ENCODE data around the gene CCHCR1. TPM values are rescaled to one million over a fixed set of nuclear protein-coding genes. Genes with fewer than 3 reads are reported as not detected.

The CCHCR1 gene, protein sequence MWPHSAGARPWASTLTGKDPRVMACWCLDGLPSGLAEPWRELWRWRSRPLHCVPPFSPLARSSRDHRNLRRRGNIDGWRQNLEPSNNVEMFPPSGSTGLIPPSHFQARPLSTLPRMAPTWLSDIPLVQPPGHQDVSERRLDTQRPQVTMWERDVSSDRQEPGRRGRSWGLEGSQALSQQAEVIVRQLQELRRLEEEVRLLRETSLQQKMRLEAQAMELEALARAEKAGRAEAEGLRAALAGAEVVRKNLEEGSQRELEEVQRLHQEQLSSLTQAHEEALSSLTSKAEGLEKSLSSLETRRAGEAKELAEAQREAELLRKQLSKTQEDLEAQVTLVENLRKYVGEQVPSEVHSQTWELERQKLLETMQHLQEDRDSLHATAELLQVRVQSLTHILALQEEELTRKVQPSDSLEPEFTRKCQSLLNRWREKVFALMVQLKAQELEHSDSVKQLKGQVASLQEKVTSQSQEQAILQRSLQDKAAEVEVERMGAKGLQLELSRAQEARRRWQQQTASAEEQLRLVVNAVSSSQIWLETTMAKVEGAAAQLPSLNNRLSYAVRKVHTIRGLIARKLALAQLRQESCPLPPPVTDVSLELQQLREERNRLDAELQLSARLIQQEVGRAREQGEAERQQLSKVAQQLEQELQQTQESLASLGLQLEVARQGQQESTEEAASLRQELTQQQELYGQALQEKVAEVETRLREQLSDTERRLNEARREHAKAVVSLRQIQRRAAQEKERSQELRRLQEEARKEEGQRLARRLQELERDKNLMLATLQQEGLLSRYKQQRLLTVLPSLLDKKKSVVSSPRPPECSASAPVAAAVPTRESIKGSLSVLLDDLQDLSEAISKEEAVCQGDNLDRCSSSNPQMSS
- 6.6 to 8.7 TPM (median 7.4 TPM) in 5 replicates for total RNA-seq (2022; extraction: Qiagen RNA extraction; ENCODE audit: low read depth)

DNA sequence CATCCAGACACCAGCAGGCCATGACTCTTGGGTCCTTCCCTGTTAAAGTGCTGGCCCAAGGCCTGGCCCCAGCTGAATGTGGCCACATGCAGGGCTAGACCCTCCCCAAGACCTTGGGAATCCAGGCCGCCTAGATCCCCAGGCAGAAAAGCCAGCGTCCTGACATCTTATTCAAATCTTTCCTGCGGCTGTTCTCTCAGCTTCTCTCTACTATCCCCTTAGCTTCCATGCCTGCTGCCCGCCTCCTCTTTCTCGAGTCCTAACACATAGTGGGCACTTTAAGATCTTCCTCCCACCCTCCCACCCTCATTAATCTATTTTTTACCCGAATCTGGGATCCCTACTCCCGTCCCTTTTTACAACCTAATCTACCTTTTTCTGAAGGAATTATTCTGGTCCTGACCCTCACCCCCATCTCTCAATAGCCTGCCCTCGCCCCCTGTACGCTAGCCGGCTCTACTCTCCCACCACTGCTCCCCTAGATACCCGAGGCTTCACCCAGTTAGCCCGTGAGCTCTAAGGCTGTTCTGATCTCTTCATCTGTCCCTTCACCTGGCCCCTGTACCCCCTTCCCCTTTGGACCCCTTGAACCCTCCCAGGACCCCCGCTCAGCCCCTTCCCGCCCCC lies at the start of gene CCHCR1:
Gene CCHCR1, minus strand, starts transcription at position 290 of the 627 bp plus-strand sequence. Its CDS starts 202 bp downstream, at position 88.

DNA sequence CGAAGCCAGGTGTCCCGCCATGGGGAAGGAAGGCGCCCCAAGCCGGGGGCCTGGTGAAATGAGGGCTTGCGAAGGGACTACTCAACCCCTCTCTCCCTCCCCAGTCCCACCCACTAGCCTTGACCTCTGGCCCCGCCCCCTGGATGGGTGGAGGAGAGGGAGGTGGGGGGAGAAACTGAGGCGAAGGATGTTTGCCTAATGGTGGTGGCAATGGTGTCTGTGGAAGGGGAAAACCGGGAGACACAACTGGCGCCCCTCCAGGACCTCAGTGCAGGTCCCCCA lies 12.9 kb upstream of the CCHCR1 start, which contains the start of gene POU5F1:
Gene POU5F1, minus strand, starts transcription at position 83 of the 282 bp plus-strand sequence. Its CDS starts 62 bp downstream, at position 21.

DNA sequence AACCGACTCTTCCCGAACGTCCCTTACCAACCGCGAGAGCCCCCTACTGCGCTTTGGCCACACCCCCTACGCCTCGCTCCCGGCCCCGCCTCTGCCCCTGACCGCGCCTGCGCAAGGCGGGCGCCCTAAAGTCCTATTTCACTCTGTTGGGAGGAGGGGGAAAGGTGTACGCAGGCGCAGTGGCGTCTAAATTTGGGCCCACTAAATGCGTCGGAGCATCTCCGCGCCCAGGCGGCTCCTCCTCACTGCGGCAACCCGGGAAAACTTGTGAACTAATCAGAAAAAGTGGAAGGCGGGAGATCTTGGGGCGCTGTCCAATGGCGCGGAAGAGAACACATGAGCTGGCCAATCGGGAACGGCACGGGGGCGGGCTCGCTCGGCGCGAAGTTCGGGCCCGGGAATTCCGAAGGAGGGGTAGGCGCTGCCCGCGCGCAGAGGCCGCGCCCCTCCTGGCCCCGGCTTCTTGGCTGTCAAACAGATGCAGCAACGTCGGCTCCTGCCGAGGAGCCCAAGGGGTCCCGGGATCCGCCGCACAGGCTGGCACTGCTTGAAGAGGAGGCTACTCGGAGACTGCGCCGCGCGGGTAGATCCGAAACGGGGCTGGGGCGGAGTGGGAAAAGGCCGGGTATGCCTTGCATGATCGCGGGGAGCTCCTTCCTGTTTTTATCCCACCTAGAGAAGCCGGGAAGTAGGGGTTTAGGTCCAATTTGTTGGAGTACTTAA lies 699 bp upstream of the CCHCR1 start, which contains the start of gene TCF19:
Gene TCF19, plus strand, starts transcription at position 450 of the 723 bp plus-strand sequence. CDS start 881 bp downstream, outside the sequence.

DNA sequence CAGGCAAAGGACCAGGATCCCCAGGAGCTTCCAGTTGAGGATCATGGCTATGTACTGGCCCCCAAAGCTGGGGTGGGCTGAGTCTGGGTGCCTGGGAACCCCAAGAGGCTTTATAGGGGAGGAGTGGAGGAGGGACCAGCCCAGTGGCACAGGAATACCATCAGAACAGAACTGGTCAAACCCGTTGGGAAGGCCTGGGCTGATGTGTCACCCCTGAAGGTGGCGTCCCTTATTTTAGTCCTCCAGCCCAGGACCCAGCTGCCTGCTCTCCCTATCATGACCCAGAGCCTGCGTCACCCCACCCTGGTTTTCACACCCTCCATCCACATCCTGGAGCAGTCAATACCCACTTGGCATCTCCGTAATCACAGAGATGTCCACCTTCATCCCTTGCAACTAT lies 18.6 kb downstream of the CCHCR1 start, which contains the start of gene PSORS1C2:
Gene PSORS1C2, minus strand, starts transcription at position 85 of the 400 bp plus-strand sequence. Its CDS starts 40 bp downstream, at position 45.

DNA sequence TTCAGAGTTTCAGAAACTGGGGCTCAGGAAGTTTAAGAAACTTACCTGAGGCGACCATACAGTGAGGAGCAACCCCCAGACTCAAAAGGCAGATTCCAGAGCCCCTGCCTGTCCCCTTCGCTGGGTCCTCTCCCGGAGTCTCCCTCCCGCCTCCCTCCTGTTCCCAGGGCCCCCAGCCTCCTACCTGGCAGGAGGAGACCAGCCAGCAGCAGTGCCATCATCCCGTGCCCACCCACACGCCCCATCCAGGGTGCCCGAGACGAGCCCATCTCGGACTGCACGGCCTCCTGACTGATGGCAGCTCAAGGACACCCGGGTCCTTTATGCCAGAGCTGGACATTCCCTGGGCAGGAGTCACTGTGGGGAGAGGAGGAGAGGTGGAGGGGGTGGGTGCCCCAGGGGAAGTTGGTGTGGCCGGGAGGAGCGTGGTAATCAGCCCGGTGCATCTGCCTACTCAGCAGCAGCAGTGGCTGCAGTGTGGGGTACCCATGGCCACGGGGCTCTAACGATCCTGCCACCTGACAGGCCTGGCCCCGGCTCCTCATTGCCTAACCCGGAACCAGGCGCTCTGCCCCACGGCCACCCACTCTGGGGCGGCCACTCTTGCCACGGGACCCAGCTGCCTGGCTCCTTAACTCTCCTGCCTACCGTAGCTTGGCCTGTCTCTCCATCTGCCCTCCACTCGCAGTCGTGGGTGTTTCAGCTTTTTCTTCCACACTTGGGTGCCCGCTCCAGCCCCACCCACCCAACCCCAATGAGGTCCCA lies 37.3 kb downstream of the CCHCR1 start, which contains the start of gene CDSN:
Gene CDSN, minus strand, starts transcription at position 296 of the 765 bp plus-strand sequence. Its CDS starts 27 bp downstream, at position 269.

DNA sequence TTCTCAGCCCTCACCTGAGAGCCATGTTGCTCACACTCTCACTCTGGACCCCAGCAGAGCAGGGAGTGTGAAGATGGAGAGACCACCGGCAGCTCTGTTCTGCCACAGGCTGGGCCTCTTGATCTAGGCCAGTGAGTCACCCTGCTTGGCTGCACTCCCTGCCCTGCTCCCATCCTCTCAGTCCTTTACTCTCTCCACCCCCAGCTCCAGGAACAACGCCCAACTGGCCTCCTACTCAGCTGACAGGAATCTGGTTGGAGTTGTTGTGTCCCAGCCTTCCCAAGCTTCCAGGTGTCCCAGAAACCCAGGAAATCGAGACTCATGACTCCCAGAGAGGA lies 43.1 kb downstream of the CCHCR1 start, which contains the start of gene PSORS1C1:
Gene PSORS1C1, plus strand, starts transcription at position 260 of the 338 bp plus-strand sequence. CDS start 14,833 bp downstream, outside the sequence.

DNA sequence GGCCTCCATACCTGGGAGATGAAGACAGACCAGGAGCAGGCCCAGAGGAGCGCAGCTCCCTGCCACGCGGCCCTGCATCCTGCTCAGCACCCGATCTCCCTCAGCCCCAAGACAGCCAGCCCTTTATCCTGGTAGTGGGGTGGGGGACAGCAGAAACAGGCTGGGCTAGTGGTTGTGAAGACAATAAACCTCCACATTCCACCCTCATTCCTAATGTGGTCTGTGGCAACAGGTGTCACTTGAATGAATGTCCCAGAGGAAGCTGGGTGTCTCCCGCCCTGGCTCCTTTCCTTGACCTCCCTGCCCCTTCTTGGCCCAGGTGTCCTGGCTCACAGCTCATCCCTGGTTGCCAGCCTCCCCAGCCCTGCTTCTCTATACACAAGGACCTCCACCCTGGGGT lies 45.1 kb downstream of the CCHCR1 start, which contains the start of gene C6orf15:
Gene C6orf15, minus strand, starts transcription at position 98 of the 400 bp plus-strand sequence. Its CDS starts 20 bp downstream, at position 78.

Other genes starting within 250 kb of the CCHCR1 start
- 14.2 to 21.3 TPM (median 20.5 TPM) in 5 replicates for gene GTF2H4, start 249.6 kb downstream of the CCHCR1 start, total RNA-seq (2022; extraction: Qiagen RNA extraction; ENCODE audit: low read depth)
- gene VARS2, start 243.6 kb downstream of the CCHCR1 start, total RNA-seq (2022; extraction: Qiagen RNA extraction; ENCODE audit: low read depth) = 11.6 to 13.4 TPM (median 12.4 TPM) in 5 replicates
- gene SFTA2, start 225.6 kb downstream of the CCHCR1 start, total RNA-seq (2022; extraction: Qiagen RNA extraction; ENCODE audit: low read depth) = not detected in 5 replicates
- gene MUCL3, start 216.8 kb downstream of the CCHCR1 start, total RNA-seq (2022; extraction: Qiagen RNA extraction; ENCODE audit: low read depth) = 0.01 to 0.04 TPM (median 0.02 TPM) in 3 of 5 replicates, not detected in the others
- gene MUC21, start 174.1 kb downstream of the CCHCR1 start, total RNA-seq (2022; extraction: Qiagen RNA extraction; ENCODE audit: low read depth) = not detected in 5 replicates
- gene MUC22, start 147.3 kb downstream of the CCHCR1 start, total RNA-seq (2022; extraction: Qiagen RNA extraction; ENCODE audit: low read depth) = 0.01 to 0.05 TPM (median 0.03 TPM) in 4 of 5 replicates, not detected in the other
- gene C6orf15, start 45.2 kb downstream of the CCHCR1 start, total RNA-seq (2022; extraction: Qiagen RNA extraction; ENCODE audit: low read depth) = not detected in 5 replicates
- 3.3 to 6.4 TPM (median 4.2 TPM) in 5 replicates for gene PSORS1C1, start 43.0 kb downstream of the CCHCR1 start, total RNA-seq (2022; extraction: Qiagen RNA extraction; ENCODE audit: low read depth)
- gene CDSN, start 37.4 kb downstream of the CCHCR1 start, total RNA-seq (2022; extraction: Qiagen RNA extraction; ENCODE audit: low read depth) = not detected in 5 replicates
- gene PSORS1C2, start 18.7 kb downstream of the CCHCR1 start, total RNA-seq (2022; extraction: Qiagen RNA extraction; ENCODE audit: low read depth) = not detected in 5 replicates
- gene TCF19, start 787 bp upstream of the CCHCR1 start, total RNA-seq (2022; extraction: Qiagen RNA extraction; ENCODE audit: low read depth) = 12.0 to 14.1 TPM (median 13.4 TPM) in 5 replicates
- 2.5 to 5.1 TPM (median 3.6 TPM) in 5 replicates for gene POU5F1, start 12.9 kb upstream of the CCHCR1 start, total RNA-seq (2022; extraction: Qiagen RNA extraction; ENCODE audit: low read depth)
- 43.3 to 57.6 TPM (median 52.8 TPM) in 5 replicates for gene HLA-C, start 114.3 kb upstream of the CCHCR1 start, total RNA-seq (2022; extraction: Qiagen RNA extraction; ENCODE audit: low read depth)
- 15.2 to 27.1 TPM (median 25.9 TPM) in 5 replicates for gene HLA-B, start 199.4 kb upstream of the CCHCR1 start, total RNA-seq (2022; extraction: Qiagen RNA extraction; ENCODE audit: low read depth)
- 27.2 to 29.6 TPM (median 28.7 TPM) in 5 replicates for gene MICA, start 245.8 kb upstream of the CCHCR1 start, total RNA-seq (2022; extraction: Qiagen RNA extraction; ENCODE audit: low read depth)